H1 (cell line): ENCODE measurements around the gene GRID1. TPM values are rescaled to one million over a fixed set of nuclear protein-coding genes. Genes with fewer than 3 reads are reported as not detected.

ENCODE experiments used
- CTCF ChIA-PET: fragments of 300-600 bp; sonication (Branson Sonifier 250); formaldehyde crosslinking; loops from one replicate; lab custom pipeline; 2021; ENCODE audit not compliant: partially characterized antibody; lab: Charles Lee
- POLR2A ChIA-PET: fragments of 300-600 bp; sonication (Branson Sonifier 250); formaldehyde crosslinking; loops from one replicate; lab custom pipeline; 2021; ENCODE audit warnings: inconsistent platforms; ENCODE audit not compliant: partially characterized antibody; lab: Charles Lee
- DNase-seq, 2 experiments: peaks; one replicate each; pipeline versions ENCODE4 v3.0.0 to v3.0.0-alpha.2; 2010 to 2022; ENCODE audit warnings: low spot score in 2 of 2, low read depth in 1 of 2, mixed read lengths in 1 of 2
- FAIRE-seq: peaks from 2 replicates; lab custom pipeline; 2011; peaks lifted over from hg19 to GRCh38; lab: Jason Lieb, UNC
- H2AFZ ChIP-seq: 2 replicates; pipeline ENCODE4 v1.8.1; 2012; ENCODE audit warnings: low read length, inconsistent platforms
- H2AK5ac ChIP-seq: 2 replicates; pipeline ENCODE4 v1.6.1; 2013; ENCODE audit warnings: low read depth, low read length
- H2BK120ac ChIP-seq: replicated peaks from 2 replicates; pipeline ENCODE3; 2013; ENCODE audit warnings: low read depth, low read length, inconsistent platforms
- H2BK12ac ChIP-seq: 2 replicates; pipeline ENCODE4 v1.6.1; 2013; ENCODE audit warnings: low read depth, low read length
- H2BK15ac ChIP-seq: 2 replicates; pipeline ENCODE4 v1.6.1; 2013; ENCODE audit warnings: low read length
- H2BK20ac ChIP-seq: 2 replicates; pipeline ENCODE4 v1.6.1; 2013; ENCODE audit warnings: low read length
- H2BK5ac ChIP-seq: 2 replicates; pipeline ENCODE4 v1.6.1; 2013; ENCODE audit warnings: low read depth, low read length
- H3K14ac ChIP-seq: 2 replicates; pipeline ENCODE4 v1.6.1; 2013; ENCODE audit warnings: inconsistent platforms; ENCODE audit not compliant: insufficient read length
- H3K18ac ChIP-seq: 2 replicates; pipeline ENCODE4 v1.6.1; 2013; ENCODE audit warnings: low read length; ENCODE audit errors: extremely low read depth
- H3K23ac ChIP-seq: 2 replicates; pipeline ENCODE4 v1.6.1; 2013; ENCODE audit warnings: inconsistent platforms; ENCODE audit not compliant: insufficient read length
- H3K23me2 ChIP-seq: 2 replicates; pipeline ENCODE4 v1.6.1; 2013; ENCODE audit warnings: low read depth, low read length
- H3K27ac ChIP-seq: 2 replicates; pipeline ENCODE4 v1.6.1; 2011; ENCODE audit warnings: low read depth, low read length, inconsistent platforms
- H3K27me3 ChIP-seq, 4 experiments: replicated peaks in 1 of 4; 1 replicate in 1 of 4; 2 replicates in 3 of 4; pipeline versions ENCODE4 v1.6.1 to v1.8.1; 2011 to 2013; ENCODE audit warnings: low read length in 3 of 4, mild to moderate bottlenecking in 3 of 4, inconsistent platforms in 2 of 4, mixed read lengths in 2 of 4, moderate library complexity in 1 of 4; ENCODE audit not compliant: control insufficient read depth in 3 of 4, insufficient read depth in 3 of 4; ENCODE audit errors: extremely low read depth in 1 of 4
- H3K36me3 ChIP-seq, 4 experiments: 2 replicates each; pipeline versions ENCODE4 v1.6.1 to v1.8.1; 2011 to 2013; ENCODE audit warnings: mild to moderate bottlenecking in 4 of 4, low read length in 3 of 4, moderate library complexity in 2 of 4, control low read depth in 1 of 4, inconsistent platforms in 1 of 4; ENCODE audit not compliant: insufficient read depth in 4 of 4, control insufficient read depth in 2 of 4
- H3K4ac ChIP-seq: replicated peaks from 2 replicates; pipeline ENCODE3; 2013; ENCODE audit warnings: low read length, low read depth, mixed read lengths, inconsistent platforms; ENCODE audit not compliant: insufficient read length
- H3K4me1 ChIP-seq, 4 experiments: replicated peaks in 1 of 4; 1 replicate in 1 of 4; 2 replicates in 3 of 4; pipeline versions ENCODE4 v1.6.1 to v1.8.1; 2011 to 2013; ENCODE audit warnings: low read length in 3 of 4, inconsistent platforms in 2 of 4, mixed read lengths in 1 of 4; ENCODE audit not compliant: insufficient read depth in 4 of 4, control insufficient read depth in 3 of 4
- H3K4me2 ChIP-seq, 2 experiments: 2 replicates each; pipeline versions ENCODE4 v1.6.1 to v1.8.1; 2011 to 2013; ENCODE audit warnings: low read depth in 2 of 2, low read length in 2 of 2, control low read depth in 1 of 2, inconsistent platforms in 1 of 2, mild to moderate bottlenecking in 1 of 2; ENCODE audit not compliant: insufficient read depth in 1 of 2
- H3K4me3 ChIP-seq, 4 experiments: fragments of 200-600, 300-600 bp in 1 of 4; sonication (generic), shearing (Covaris generic), sonication (Bioruptor Twin) in 1 of 4; 2 replicates each; pipeline versions ENCODE4 v1.5.1 to v1.8.1; 2011 to 2016; ENCODE audit warnings: low read length in 4 of 4, low read depth in 3 of 4, control low read depth in 2 of 4, inconsistent platforms in 2 of 4, mild to moderate bottlenecking in 2 of 4, mixed read lengths in 1 of 4, moderate library complexity in 1 of 4; ENCODE audit not compliant: insufficient read depth in 2 of 4; ENCODE audit errors: extremely low read depth in 1 of 4
- H3K56ac ChIP-seq: replicated peaks from 2 replicates; pipeline ENCODE3; 2013; ENCODE audit warnings: low read depth, mild to moderate bottlenecking, mixed read lengths, low read length, inconsistent platforms; ENCODE audit not compliant: insufficient read length
- H3K79me1 ChIP-seq: 2 replicates; pipeline ENCODE4 v1.6.1; 2013; ENCODE audit warnings: low read depth, low read length, control low read depth
- H3K79me2 ChIP-seq, 2 experiments: 2 replicates each; pipeline versions ENCODE4 v1.6.1 to v1.8.1; 2012 to 2013; ENCODE audit warnings: low read length in 2 of 2, mild to moderate bottlenecking in 2 of 2, inconsistent platforms in 1 of 2; ENCODE audit not compliant: insufficient read depth in 2 of 2, control insufficient read depth in 1 of 2
- H3K9ac ChIP-seq, 4 experiments: replicated peaks in 1 of 4; 1 replicate in 1 of 4; 2 replicates in 3 of 4; pipeline versions ENCODE4 v1.6.1 to v1.8.1; 2011 to 2013; ENCODE audit warnings: low read depth in 3 of 4, low read length in 3 of 4, control low read depth in 2 of 4, mild to moderate bottlenecking in 2 of 4, moderate library complexity in 2 of 4, inconsistent platforms in 1 of 4; ENCODE audit errors: extremely low read depth in 1 of 4
- H3K9me3 ChIP-seq, 2 experiments: 2 replicates each; pipeline versions ENCODE4 v1.6.1 to v1.8.1; 2012 to 2013; ENCODE audit warnings: mild to moderate bottlenecking in 2 of 2, moderate library complexity in 2 of 2, control low read depth in 1 of 2, inconsistent platforms in 1 of 2, low read depth in 1 of 2, low read length in 1 of 2, mixed read lengths in 1 of 2; ENCODE audit not compliant: insufficient read depth in 2 of 2
- H4K20me1 ChIP-seq, 2 experiments: replicated peaks in 1 of 2; 2 replicates each; pipeline versions ENCODE3 to v1.8.1; 2011 to 2013; ENCODE audit warnings: inconsistent platforms in 2 of 2, low read length in 2 of 2, mild to moderate bottlenecking in 1 of 2; ENCODE audit not compliant: insufficient read depth in 2 of 2, control insufficient read depth in 1 of 2
- H4K5ac ChIP-seq: 2 replicates; pipeline ENCODE4 v1.6.1; 2013; ENCODE audit warnings: low read length, low read depth, mixed read lengths, inconsistent platforms; ENCODE audit not compliant: insufficient read length
- H4K8ac ChIP-seq: 2 replicates; pipeline ENCODE4 v1.8.0; 2013; ENCODE audit warnings: mild to moderate bottlenecking, moderate library complexity, low read length, inconsistent platforms; ENCODE audit not compliant: insufficient read depth; ENCODE audit errors: extremely low read depth
- H4K91ac ChIP-seq: replicated peaks from 2 replicates; pipeline ENCODE3; 2013; ENCODE audit warnings: low read length, mixed read lengths, inconsistent platforms; ENCODE audit not compliant: insufficient read length
- ASH2L ChIP-seq: fragments of 200-600, 300-600 bp; sonication (generic); IDR thresholded peaks from one replicate; pipeline ENCODE4 v1.7.1; 2017; ENCODE audit warnings: low read length
- ATF2 ChIP-seq: IDR thresholded peaks from 2 replicates; pipeline ENCODE4 v1.6.1; 2012; ENCODE audit warnings: low read length, inconsistent platforms
- CHD2 ChIP-seq: IDR thresholded peaks from 2 replicates; pipeline ENCODE4 v1.6.1; 2012; ENCODE audit warnings: low read length, improper control_type of control experiment
- CTBP2 ChIP-seq: IDR thresholded peaks from 2 replicates; pipeline ENCODE4 v1.7.0; 2011; ENCODE audit warnings: borderline replicate concordance, mild to moderate bottlenecking, moderate library complexity, mixed read lengths, low read length; ENCODE audit not compliant: insufficient read depth, insufficient read length
- EP300 ChIP-seq, 2 experiments: IDR thresholded peaks; 1 replicate in 1 of 2; 2 replicates in 1 of 2; pipeline ENCODE4 v1.6.1; 2011 to 2012; ENCODE audit warnings: low read depth in 2 of 2, low read length in 2 of 2, mild to moderate bottlenecking in 2 of 2, borderline replicate concordance in 1 of 2, inconsistent platforms in 1 of 2, moderate library complexity in 1 of 2
- FOSL1 ChIP-seq: IDR thresholded peaks from 2 replicates; pipeline ENCODE4 v1.6.1; 2011; ENCODE audit warnings: mild to moderate bottlenecking, low read depth, low read length, moderate library complexity; ENCODE audit not compliant: insufficient read depth
- HDAC2 ChIP-seq, 2 experiments: fragments of 300-600 bp in 1 of 2; sonication (generic) in 1 of 2; IDR thresholded peaks; 2 replicates each; pipeline ENCODE4 v1.6.1; 2011 to 2012; ENCODE audit warnings: low read depth in 2 of 2, low read length in 2 of 2, mild to moderate bottlenecking in 2 of 2, moderate library complexity in 2 of 2, borderline replicate concordance in 1 of 2, inconsistent platforms in 1 of 2
- KDM1A ChIP-seq: fragments of 200-600, 300-600 bp; sonication (generic); IDR thresholded peaks from 2 replicates; pipeline ENCODE4 v1.7.1; 2016; ENCODE audit warnings: mild to moderate bottlenecking, low read length, borderline replicate concordance
- KDM5A ChIP-seq: fragments of 200-600 bp; IDR thresholded peaks from 2 replicates; pipeline ENCODE4 v1.7.1; 2012; ENCODE audit warnings: mild to moderate bottlenecking, low read length, inconsistent platforms, mixed read lengths
- SIX5 ChIP-seq: IDR thresholded peaks from 2 replicates; pipeline ENCODE4 v1.6.1; 2011; ENCODE audit warnings: mild to moderate bottlenecking, low read depth, low read length
- TAF1 ChIP-seq: IDR thresholded peaks from 2 replicates; pipeline ENCODE4 v1.6.1; 2011; ENCODE audit warnings: mild to moderate bottlenecking, low read depth, low read length
- YY1 ChIP-seq: IDR thresholded peaks from 2 replicates; pipeline ENCODE4 v1.6.1; 2011; ENCODE audit warnings: low read depth, mild to moderate bottlenecking, low read length
- WGBS, 2 experiments: shearing (Covaris generic) in 1 of 2; methylation state at CpG; one replicate each; pipeline versions ENCODE4 v1.1.6 to v1.1.7; 2013 to 2015; ENCODE audit warnings: low lambda C conversion rate in 2 of 2, mixed read lengths in 2 of 2, inconsistent platforms in 1 of 2, low coverage in 1 of 2, missing lambda C conversion rate in 1 of 2; ENCODE audit not compliant: insufficient replicate concordance in 2 of 2, insufficient coverage in 1 of 2, insufficient read length in 1 of 2; ENCODE audit errors: extremely low coverage in 1 of 2, missing lambda C conversion rate in 1 of 2; 5-methylcytosine and 5-hydroxymethylcytosine counted together
- polyA plus RNA-seq, 7 experiments: library from polyadenylated mRNA; depleted of rRNA in 3 of 7; stranded (reverse) in 5 of 7; unstranded in 2 of 7; fragments of >200 nt in 5 of 7; fragments of 200-250 nt in 2 of 7; gene quantifications; 1 replicate in 5 of 7; 2 replicates in 1 of 7; 4 replicates in 1 of 7; pipeline versions ENCODE4 v1.2.1 to v1.2.3, GENCODE V29; 2011 to 2013; ENCODE audit warnings: missing spikeins in 2 of 7, mixed read lengths in 2 of 7
- total RNA-seq: library from RNA; stranded (reverse); fragmentation: NEBNext Ultra II Directional; extraction: Animal tissue kit (Norgen Biotek cat#: 25700); gene quantifications from 2 replicates; pipeline ENCODE4 v1.2.1, GENCODE V29; 2021

The GRID1 gene
- total and polyA plus RNA-seq, 2 of the 8 experiments (the other 6 are each of a cell fraction or from before 2014, with no cell fraction given), result 0.22 to 0.30 TPM

GRCh38 chr10:86281396-86281795, 85.2 kb downstream of the GRID1 start:
- Histone ChIP-seq H2BK15ac (no peak overlapping the region), H3K27ac (no peak overlapping the region), H3K56ac (no peak overlapping the region), H4K20me1 (no peaks in the 10 kb centered on the region), H4K5ac (no peak overlapping the region), H4K91ac (no peak overlapping the region), H2AFZ (no peak overlapping the region), H3K9me3 (peaks cover 3 to 5% of the 10 kb centered on the region in 2 experiments; a peak in 3 of 4 replicates), H3K79me2 (no peaks in the 10 kb centered on the region), H3K18ac (no peak overlapping the region), H3K23ac (no peak overlapping the region), H3K14ac (no peak overlapping the region), H2BK12ac (no peak overlapping the region), H3K27me3 (no peaks in the 10 kb centered on the region), H3K4me2 (no peak overlapping the region), H2BK20ac (no peak overlapping the region), H3K36me3 (no peaks in the 10 kb centered on the region), H3K79me1 (no peaks in the 10 kb centered on the region), H2BK5ac (no peak overlapping the region), H4K8ac (no peak overlapping the region), H2BK120ac (no peak overlapping the region), H3K4me1 (no peaks in the 10 kb centered on the region), H3K23me2 (peaks cover 12% of the 10 kb centered on the region; the same call in 1 of the 2 replicates), H3K4me3 (no peak overlapping the region), H2AK5ac (no peak overlapping the region), H3K4ac (no peak overlapping the region), H3K9ac (no peak overlapping the region)
- POLR2A ChIA-PET, result interaction anchor here (0.6 kb wide), 1 partner anchor 20 kb away, joined by 3 read pairs; no protein-coding TSS in a partner anchor
- no peak for FAIRE-seq
- WGBS, 2 experiments, result 88% methylated on average over 1 of the region's 1 CpG; no CpG with 5 or more reads in 1 of the 2 experiments
- DNase-seq, result peak in 1 of 2 experiments; percentile 17
- CTCF ChIA-PET, result interaction anchor here (0.9 to 1.5 kb wide), 2 partner anchors 79 to 94 kb away, joined by 3 read pairs; no protein-coding TSS in a partner anchor
- TF ChIP-seq YY1, result no peak
- no peak for TF ChIP-seq KDM5A
- no peak for TF ChIP-seq ATF2
- TF ChIP-seq KDM1A, result no peak
- TF ChIP-seq CTBP2, result no peak
- TF ChIP-seq CHD2, result no peak
- TF ChIP-seq ASH2L, result no peak
- TF ChIP-seq HDAC2 (IDR thresholded peaks at IDR 0.05; ENCODE audit: borderline replicate concordance in 1 of 2, low read depth in 2 of 2, low read length in 2 of 2), result no peak
- no peak for TF ChIP-seq FOSL1
- no peak for TF ChIP-seq EP300 (IDR thresholded peaks at IDR 0.05; ENCODE audit: borderline replicate concordance in 1 of 2, low read depth in 2 of 2, low read length in 2 of 2)
- no peak for TF ChIP-seq TAF1
- no peak for TF ChIP-seq SIX5
